ENCODE data around the gene TRUB2. TPM values are rescaled to one million over a fixed set of nuclear protein-coding genes. Genes with fewer than 3 reads are reported as not detected.
A peak's percentile ranks its signal among the peaks of the same experiment; 100 is the strongest.
"Not testable (repeated sequence)": the region's sequence is repeated elsewhere in the genome, so short reads cannot be mapped to it uniquely, and the experiment has no call there.

TRUB2 gene
- total and polyA plus RNA-seq, 12 donors, result 18.0 to 50.3 (median 41.5) TPM

DNA sequence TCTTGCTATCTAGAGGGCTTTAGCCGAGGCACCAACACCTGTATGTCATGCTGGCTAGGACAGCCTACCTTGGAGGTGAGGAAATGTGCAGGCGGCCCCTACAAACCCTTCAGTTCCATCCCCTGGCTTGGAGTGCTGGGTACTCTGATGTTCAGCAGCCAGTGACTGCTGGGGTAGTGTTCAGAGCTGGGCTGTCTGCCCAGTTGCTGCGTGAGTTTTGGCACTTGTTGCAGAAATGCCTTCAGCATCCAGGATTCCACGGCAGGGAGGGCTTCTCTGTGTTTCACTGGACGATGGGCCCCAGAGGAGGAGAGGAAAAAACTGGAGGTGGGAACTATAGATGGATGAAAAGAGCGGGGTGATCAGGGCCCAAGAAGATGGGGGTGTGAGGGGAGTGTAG, 35.8 kb downstream of the TRUB2 start:
- Histone ChIP-seq H3K27ac (no peak overlapping the region), H3K9me3 (no peaks in the 10 kb centered on the region), H3K36me3 (peaks cover 0 to 65% (median 9%) of the 10 kb centered on the region in 9 donors), H3K4me3 (no peak overlapping the region), H3K4me1 (peaks cover 0 to 8% (median 0%) of the 10 kb centered on the region in 9 donors), H3K27me3 (no peaks in the 10 kb centered on the region)
- TF ChIP-seq, protein P1, sequence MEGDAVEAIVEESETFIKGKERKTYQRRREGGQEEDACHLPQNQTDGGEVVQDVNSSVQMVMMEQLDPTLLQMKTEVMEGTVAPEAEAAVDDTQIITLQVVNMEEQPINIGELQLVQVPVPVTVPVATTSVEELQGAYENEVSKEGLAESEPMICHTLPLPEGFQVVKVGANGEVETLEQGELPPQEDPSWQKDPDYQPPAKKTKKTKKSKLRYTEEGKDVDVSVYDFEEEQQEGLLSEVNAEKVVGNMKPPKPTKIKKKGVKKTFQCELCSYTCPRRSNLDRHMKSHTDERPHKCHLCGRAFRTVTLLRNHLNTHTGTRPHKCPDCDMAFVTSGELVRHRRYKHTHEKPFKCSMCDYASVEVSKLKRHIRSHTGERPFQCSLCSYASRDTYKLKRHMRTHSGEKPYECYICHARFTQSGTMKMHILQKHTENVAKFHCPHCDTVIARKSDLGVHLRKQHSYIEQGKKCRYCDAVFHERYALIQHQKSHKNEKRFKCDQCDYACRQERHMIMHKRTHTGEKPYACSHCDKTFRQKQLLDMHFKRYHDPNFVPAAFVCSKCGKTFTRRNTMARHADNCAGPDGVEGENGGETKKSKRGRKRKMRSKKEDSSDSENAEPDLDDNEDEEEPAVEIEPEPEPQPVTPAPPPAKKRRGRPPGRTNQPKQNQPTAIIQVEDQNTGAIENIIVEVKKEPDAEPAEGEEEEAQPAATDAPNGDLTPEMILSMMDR (IDR thresholded peaks at IDR 0.05), result no peak
- ATAC-seq, result peak; percentile 58 to 88 (median 75)
- peak; percentile 47 to 59 for DNase-seq
- intact Hi-C loops (cut with DNase I), result no loop called here
- 35 to 49% methylated on average over 6 of the region's 6 CpGs for WGBS, 2 donors

DNA sequence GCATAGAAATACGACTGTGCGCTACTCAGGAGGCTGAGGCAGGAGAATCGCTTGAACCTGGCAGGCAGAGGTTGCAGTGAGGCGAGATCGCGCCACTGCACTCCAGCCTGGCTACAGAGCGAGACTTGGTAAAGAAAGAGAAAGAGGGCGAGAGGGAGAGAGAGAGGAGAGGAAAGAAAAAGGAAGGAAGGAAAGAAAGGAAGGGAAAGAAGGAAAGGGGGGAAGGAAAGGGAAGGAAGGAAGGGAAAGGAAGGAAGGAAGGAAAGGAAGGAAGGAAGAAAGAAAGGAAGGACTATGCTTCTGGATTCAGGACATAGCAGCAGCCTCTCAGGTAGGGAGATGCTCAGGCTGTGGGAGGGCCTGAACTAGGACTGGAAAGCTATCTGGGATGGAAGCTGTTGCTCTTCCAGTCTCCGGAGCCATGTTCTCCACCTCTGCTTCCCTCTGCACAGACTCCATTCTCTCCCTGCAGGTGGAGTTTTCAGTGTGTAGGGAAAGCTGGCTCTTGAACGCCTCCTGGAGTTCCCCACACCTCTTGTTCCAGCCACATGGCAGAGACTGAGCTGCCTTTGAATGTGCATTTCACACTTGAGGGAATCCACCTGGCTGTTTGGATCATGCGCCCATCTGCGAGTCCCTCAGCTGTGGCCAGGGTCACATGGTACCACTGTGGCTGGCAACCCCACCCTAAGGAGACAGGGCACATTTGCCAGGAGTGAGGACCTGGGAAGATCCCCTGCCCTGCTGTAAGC, 37.0 kb downstream of the TRUB2 start:
- Histone ChIP-seq H3K4me3 (no peak overlapping the region), H3K9me3 (no peaks in the 10 kb centered on the region), H3K27me3 (no peaks in the 10 kb centered on the region), H3K36me3 (peaks cover 0 to 55% (median 9%) of the 10 kb centered on the region in 9 donors), H3K27ac (no peak overlapping the region), H3K4me1 (peaks cover 0 to 9% (median 0%) of the 10 kb centered on the region in 9 donors)
- ATAC-seq, result peak in 1 of 8 donors; percentile 14
- TF ChIP-seq, protein P1 (IDR thresholded peaks at IDR 0.05), result no peak
- WGBS, 2 donors, result 94 to 96% methylated on average over 12 of the region's 12 CpGs
- intact Hi-C loops (cut with DNase I), result no loop called here
- no peak for DNase-seq

DNA sequence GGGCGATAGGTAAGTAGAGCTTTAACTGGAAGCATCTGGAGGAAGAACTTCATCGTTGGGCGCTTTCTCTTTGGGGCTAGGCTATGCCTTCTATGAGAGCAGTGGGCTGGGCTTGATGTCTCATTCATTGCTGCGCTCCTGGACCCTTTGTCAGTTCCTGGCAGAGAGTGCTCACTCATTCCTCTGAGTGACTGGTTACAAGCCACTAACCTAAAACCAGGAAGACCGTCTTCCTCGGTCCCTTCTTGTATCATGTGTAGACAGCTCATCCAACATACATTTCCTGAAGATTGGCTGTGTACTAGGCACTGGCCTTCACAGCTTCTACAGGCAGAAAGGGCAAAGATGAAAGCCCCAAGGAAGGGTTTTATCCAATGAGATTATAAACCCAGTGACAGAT, 39.7 kb downstream of the TRUB2 start:
- intact Hi-C loops (cut with DNase I), result no loop called here
- peaks cover 0 to 32% (median 5%) of the 10 kb centered on the region in 9 donors for H3K36me3 ChIP-seq
- TF ChIP-seq, protein P1 (IDR thresholded peaks at IDR 0.05), result no peak
- no peak overlapping the region for H3K27ac ChIP-seq
- WGBS, 2 donors, result 92 to 95% methylated on average over 6 of the region's 6 CpGs
- H3K4me3 ChIP-seq, result no peak overlapping the region
- DNase-seq (no peak), ATAC-seq (no peak)
- H3K27me3 ChIP-seq, result no peaks in the 10 kb centered on the region
- no peaks in the 10 kb centered on the region for H3K9me3 ChIP-seq
- H3K4me1 ChIP-seq, result peaks cover 0 to 33% (median 8%) of the 10 kb centered on the region in 9 donors

DNA sequence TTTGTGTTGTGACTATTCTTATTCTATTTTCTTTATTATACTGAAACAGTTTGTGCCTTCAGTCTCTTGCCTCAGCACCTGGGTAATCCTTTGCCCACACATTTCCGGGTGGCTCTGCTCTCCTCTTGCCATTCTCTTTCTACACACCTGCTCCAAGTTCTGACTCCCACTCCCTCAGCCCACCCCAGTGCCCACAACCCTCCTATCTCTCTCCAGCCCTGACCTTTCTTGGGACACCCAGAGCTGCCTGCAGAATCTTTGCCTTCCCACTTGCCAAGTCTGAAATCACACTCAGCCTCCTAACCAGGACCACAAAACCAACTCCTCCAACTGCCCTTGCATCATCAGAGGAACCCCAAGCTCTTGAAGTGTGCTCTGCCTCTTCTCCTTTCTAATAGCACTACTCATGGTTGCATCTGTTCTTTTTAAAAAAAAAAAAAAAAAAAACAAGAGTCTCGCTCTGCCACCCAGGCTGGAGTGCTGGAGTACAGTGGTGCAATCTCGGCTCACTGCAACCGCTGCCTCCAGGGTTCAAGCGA, 42.1 kb downstream of the TRUB2 start:
- peaks cover 0 to 9% (median 0%) of the 10 kb centered on the region in 9 donors for H3K36me3 ChIP-seq
- TF ChIP-seq, protein P1 (IDR thresholded peaks at IDR 0.05), result no peak
- ATAC-seq (no peak), DNase-seq (no peak)
- 95% methylated on average over 5 of the region's 5 CpGs for WGBS, 2 donors
- no peak overlapping the region for H3K4me3 ChIP-seq
- intact Hi-C loops (cut with DNase I), result no loop called here
- H3K9me3 ChIP-seq, result no peaks in the 10 kb centered on the region
- no peaks in the 10 kb centered on the region for H3K27me3 ChIP-seq
- peaks cover 0 to 36% (median 17%) of the 10 kb centered on the region in 9 donors for H3K4me1 ChIP-seq
- H3K27ac ChIP-seq, result peak overlapping the region in 5 of 10 donors; percentile 8 to 77 (median 45)

DNA sequence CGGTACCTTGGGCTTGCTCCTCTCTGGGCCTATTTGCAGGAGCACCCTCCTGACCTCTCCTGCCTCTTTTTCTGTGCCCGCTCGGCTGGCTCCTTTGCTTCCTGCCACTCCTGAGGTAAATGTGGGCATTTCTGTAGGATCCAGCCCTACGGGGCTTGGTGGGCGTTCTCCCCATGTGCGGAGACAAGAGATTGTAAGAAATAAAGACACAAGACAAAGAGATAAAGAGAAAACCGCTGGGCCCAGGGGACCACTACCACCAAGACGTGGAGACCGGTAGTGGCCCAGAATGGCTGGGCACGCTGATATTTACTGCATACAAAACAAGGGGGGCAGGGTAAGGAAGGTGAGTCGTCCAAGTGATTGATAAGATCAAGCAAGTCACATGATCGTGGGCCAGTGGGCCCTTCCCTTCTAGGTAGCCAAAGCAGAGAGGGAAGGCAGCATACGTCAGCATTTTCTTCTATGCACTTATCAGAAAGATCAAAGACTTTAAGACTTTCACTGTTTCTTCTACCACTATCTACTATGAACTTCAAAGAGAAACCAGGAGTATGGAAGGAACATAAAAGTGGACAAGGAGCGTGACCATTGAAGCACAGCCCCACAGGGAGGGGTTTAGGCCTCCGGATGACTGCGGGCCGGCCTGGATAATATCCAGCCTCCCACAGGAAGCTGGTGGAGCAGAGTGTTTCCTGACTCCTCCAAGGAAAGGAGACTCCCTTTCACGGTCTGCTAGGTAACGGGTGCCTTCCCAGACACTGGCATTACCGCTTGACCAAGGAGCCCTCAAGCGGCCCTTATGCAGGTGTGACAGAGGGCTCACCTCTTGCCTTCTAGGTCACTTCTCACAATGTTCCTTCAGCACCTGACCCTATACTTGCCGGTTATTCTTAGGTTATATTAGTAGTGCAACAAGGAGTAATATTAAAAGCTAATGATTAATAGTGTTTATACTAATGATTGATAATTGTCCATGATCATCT, 42.9 kb downstream of the TRUB2 start:
- peak overlapping the region in 8 of 10 donors; percentile 8 to 77 (median 44) for H3K27ac ChIP-seq

More for the DNA sequence above, 42.9 kb downstream of the TRUB2 start:
- not testable (repeated sequence) for H3K9me3 ChIP-seq, H3K27me3 ChIP-seq, H3K36me3 ChIP-seq, ATAC-seq
- DNase-seq, result peak; percentile 30 to 45
- Histone ChIP-seq H3K4me3 (peak overlapping the region in 3 of 10 donors; percentile 10 to 30 (median 15)), H3K4me1 (peaks cover 3 to 44% (median 24%) of the 10 kb centered on the region in 9 donors)
- 60 to 67% methylated on average over 22 of the region's 22 CpGs for WGBS, 2 donors
- intact Hi-C loops (cut with DNase I), result loop anchor here in 3 of 10 donors (5.0 kb wide), 1 partner anchor 43 kb away; the partner anchor contains the start of genes COQ4 (in 3 of the 3) and TRUB2 (in 3 of the 3)
